ENCODE data around the gene HERC5.

GRCh38 chr4:88452912-88453311 lies 4.0 kb upstream of the HERC5 start:
- TF ChIP-seq CEBPB (IDR thresholded peaks at IDR 0.05; ENCODE audit: low read depth), result no peak
- no peak for TF ChIP-seq CTCF (IDR thresholded peaks at IDR 0.05 in 2 of 3, conservative IDR thresholded peaks at IDR 0.05 in 1 of 3; ENCODE audit: borderline replicate concordance in 1 of 3, insufficient read depth in 1 of 3, low read depth in 2 of 3, low read length in 2 of 3)
- no peak for TF ChIP-seq POLR2A (IDR thresholded peaks at IDR 0.05; ENCODE audit: borderline replicate concordance, extremely low read depth, insufficient read depth, insufficient read length)
- no peak for TF ChIP-seq REST (IDR thresholded peaks at IDR 0.05; ENCODE audit: low read depth)
- no peak for TF ChIP-seq EZH2 (IDR thresholded peaks at IDR 0.05)
- no peak for TF ChIP-seq ZFX (IDR thresholded peaks at IDR 0.05)
- no peak for TF ChIP-seq ZBTB33 (IDR thresholded peaks at IDR 0.05; ENCODE audit: extremely low read depth, insufficient replicate concordance, low read length)
- no peak for TF ChIP-seq RAD21 (IDR thresholded peaks at IDR 0.05; ENCODE audit: low read depth)
- no peak for TF ChIP-seq POLR2AphosphoS5 (IDR thresholded peaks at IDR 0.05; ENCODE audit: low read depth, low read length)
- TF ChIP-seq EGR1 (IDR thresholded peaks at IDR 0.05; ENCODE audit: low read depth), result no peak
- TF ChIP-seq SRF (IDR thresholded peaks at IDR 0.05; ENCODE audit: low read depth), result no peak
- no peak for TF ChIP-seq ZNF274 (IDR thresholded peaks at IDR 0.05; ENCODE audit: low read depth, low read length)
- no peak for TF ChIP-seq JUND (IDR thresholded peaks at IDR 0.05)
